GM19455 (cell line): Measurements from ENCODE around the gene RPTOR.
"Not testable (repeated sequence)": the region's sequence is repeated elsewhere in the genome, so short reads cannot be mapped to it uniquely, and the experiment has no call there.

Experiments
- ATAC-seq: cut with Tn5 transposase; IDR thresholded peaks from one replicate; pipeline ENCODE4 v1.9.1; 2021; ENCODE audit not compliant: unreplicated experiment

The RPTOR gene

DNA sequence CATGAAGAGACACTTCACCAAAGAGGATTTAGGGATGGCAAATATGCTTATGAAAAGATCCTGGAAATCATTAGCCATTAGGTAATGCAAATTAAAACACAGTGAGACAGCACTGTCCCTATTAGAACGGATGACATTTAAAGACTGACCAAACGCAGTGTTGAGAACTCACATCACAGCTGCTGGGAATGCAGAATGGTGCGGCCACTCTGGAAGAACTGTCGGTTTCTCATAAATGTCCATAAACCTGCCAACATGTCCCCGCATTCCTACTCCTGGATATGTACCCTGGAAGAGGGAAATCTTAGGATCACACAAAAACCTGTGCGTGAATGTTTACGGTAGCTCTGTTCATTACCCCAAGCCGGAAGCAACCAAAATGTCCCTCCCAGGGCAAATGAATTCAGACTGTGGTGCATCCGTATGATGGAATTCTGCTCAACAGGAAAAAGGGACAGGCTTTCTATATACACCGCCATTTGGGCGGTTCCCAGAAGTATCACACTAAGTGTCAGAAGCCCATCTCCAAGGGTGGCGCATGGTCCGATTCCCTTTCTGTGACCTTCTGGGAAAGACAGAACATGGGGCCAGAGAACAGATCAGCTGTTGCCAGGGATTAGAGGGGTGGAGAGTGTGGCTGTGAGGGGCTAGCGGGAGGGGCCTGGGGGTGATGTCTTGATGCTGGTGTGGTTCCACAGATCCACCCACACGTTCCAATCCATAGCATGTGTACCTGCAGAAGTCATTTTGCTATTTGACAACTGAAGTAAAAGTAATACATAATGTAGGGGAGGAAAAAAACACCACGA is 249.8 kb downstream of the RPTOR start:
- no peak for ATAC-seq

DNA sequence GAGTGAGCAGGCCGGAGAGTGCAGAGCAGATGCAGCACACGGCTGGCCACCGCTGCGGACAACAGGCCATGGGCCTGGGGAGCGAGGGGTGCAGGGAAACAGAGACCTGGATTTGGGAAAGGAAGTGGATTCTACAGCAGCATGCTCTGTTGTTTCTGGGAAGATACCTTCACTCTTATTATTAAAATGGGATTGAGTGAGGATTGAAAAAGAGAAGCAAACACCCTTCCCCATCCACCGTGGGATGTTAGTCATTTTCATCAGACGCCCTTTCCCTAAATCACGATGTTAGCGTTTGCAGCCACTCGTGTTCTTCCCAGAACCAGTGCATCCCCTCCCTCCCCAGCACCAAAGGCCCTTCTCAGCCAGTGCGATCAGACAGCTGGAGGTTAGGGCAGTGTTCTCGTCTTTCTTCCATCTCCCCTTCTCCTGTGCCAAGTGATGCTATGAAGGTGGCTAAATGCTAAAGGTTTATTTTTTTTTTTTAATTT is 250.5 kb downstream of the RPTOR start:
- ATAC-seq: no peak

DNA sequence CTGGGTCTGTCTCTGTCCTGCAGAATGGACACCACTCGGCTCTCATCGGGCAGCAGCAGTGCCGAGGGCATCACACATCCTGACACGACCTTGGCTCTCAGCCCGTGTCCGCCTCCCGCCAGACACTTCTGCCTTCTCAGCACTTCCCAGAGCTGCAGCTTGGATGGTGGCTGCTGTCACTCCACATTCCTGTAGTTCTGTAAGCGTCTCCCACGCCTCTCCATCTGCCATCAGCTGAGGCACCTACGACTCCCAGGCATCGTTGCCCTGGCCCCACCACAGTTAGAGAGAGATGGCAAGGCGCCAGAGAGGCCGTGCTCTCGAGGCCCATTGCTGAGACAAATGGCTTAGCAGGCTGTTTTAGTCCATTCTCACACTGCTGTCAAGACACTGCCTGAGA is 251.1 kb downstream of the RPTOR start:
- no peak for ATAC-seq

DNA sequence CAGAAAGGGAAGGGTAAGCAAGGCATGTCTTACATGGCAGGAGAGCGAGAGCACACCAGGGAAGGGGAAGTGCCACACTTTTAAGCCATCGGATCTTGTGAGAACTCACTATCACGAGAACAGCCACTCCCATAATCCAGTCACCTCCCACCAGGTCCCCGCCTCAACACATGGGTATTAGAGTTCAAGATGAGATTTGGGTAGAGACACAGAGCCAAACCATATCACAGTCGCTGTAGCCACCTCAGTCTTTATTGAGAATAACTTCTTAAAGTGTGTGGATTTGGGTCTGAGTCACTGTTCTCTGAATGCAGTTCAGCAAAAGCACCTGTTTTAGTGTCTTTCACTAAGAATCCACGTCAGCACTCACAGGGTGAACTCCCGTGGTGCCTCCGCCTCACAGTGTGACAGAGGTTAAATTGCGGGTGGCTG is 251.8 kb downstream of the RPTOR start:
- no peak for ATAC-seq

DNA sequence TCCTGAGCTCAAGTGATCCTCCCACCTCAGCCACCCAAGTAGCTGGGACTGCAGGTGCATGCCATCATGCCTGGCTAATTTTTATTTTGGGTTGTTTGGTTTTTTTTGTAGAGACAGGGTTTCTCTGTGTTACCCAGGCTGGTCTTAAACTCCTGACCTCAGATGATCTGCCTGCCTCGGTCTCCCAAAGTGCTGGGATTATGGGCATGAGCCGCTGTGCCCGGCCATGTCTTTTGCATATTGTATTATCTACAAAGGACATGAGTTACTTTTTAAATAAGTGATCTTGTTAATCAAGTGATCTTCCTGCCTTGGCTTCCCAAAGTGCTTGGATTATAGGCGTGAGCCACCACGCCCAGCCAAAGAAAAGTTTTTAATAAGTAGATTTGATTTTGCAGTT is 252.6 kb downstream of the RPTOR start:
- ATAC-seq: not testable (repeated sequence)

DNA sequence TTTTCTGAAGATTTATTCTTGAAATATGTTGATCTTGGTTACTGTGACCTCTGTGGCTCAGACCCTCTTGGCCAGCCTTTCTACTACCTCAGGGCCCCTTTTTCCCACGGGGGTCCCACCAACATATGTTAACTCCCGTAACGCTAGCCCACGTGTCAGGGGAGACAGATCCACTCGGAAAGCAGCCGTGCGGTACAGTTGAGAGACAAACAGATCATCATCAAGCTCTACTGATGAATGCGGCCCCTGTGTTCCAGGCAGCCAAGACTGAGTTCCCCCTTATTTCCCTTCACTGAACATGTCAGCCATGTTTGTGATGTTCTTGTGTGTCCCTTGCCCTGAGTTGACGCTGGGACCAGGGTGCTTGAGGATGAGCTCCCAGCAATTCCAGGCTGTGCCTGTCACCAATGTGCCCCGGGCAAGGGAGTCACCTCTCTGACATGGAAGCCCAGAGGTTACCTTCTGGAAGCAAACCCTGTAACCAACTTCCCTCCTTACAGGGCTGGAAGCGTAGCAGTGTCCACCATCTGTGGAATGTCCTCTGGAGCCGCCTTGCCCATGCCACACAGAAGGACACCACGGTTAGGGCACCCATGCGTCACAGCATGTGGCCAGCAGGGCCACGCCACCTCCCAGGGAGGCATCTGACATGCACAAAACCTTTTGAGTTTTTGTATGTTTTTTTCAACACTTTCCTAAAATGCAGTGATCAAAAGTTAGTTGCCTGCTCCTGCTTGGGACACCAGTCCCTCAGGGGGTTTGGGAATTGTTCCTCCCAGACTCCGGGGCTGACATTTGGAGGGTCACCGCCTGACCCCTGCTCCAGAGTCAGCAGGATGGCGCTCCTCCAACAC is 253.3 kb downstream of the RPTOR start:
- no peak for ATAC-seq

DNA sequence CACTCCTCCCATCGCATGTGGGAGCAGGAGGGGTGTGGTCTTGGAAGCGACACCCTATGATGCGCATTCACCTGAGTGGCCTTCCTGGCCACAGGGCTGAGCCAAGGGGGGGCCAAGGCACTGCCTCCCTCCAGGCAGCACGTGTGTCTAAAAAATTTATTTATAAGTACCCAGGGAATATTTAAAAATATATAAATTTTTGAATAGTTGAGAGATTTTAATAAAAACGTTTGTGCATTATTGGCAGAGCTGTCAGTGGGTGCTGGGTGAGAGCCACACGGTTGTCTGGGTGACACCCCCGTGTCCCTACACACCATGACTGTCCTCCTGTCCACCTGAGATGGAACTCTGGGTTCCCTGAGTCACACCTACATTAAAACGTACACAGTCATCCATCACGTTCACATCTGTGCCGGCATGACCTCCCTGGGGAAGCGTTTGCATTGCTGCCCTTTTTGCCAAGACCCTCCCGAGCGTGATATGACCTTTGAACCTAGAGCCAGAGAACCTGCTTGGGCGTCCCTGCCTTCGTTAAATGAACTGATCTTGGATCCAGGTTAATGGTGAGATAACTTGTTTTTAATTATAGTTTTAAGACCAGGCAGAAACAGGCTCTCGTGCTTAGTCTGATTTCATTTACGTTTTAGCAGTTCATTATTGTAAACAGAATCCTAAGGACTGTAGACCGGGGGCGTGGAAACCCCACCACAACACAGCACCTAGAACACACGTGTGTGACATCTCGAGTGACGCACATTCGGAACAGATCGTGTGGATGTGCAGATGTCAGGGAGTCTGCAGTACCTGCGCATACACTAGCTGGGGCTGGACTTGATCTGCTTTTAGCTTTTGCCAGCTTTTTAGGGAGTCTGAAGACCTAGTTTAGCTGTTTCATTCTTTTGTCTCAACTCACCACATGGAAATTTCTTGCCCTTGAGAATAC is 254.2 kb downstream of the RPTOR start:
- ATAC-seq: no peak

DNA sequence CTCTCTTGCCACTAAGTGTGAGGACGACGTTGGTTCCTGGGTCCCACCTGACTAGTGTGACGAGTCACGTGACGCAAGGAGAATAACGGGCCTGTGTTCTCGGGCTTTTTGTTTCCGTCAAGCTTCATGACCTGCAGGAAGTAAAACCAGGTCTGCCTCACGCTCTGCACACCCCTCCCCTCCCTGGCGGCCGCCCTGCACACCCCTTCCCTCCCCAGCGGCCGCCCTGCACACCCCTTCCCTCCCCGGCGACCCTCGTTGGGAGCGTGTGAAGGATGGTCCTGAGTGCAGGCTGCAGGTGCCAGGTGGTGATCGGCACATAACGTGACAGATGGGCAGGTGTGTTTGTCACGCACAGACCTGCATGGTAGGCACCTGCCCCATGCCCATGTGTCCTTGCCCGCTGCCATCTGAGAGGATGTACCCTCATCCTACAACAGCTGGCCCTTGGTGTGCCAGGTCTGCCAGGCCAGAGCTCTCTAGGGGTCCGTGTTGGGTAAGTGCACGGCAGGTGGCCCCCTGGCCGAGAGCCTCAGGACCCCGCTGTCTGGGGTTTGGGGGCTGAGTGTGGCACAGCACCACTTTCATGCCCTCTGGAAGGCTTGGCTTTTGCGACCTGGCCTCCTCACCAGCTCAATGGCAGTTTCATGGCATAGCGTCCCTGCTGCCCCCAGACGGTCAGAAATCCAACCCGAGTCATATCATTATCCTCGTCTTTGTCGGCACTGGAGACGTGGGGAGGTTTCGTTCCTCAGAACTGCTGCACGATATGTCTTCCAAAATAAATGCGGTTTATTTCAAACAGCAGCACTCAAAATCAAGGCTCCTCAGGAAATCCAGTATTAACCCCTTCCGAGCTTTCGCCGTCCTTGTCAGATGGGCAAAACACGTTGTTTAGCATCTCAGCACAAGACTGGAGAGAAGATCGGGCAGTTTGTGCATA is 255.2 kb downstream of the RPTOR start:
- ATAC-seq: no peak

DNA sequence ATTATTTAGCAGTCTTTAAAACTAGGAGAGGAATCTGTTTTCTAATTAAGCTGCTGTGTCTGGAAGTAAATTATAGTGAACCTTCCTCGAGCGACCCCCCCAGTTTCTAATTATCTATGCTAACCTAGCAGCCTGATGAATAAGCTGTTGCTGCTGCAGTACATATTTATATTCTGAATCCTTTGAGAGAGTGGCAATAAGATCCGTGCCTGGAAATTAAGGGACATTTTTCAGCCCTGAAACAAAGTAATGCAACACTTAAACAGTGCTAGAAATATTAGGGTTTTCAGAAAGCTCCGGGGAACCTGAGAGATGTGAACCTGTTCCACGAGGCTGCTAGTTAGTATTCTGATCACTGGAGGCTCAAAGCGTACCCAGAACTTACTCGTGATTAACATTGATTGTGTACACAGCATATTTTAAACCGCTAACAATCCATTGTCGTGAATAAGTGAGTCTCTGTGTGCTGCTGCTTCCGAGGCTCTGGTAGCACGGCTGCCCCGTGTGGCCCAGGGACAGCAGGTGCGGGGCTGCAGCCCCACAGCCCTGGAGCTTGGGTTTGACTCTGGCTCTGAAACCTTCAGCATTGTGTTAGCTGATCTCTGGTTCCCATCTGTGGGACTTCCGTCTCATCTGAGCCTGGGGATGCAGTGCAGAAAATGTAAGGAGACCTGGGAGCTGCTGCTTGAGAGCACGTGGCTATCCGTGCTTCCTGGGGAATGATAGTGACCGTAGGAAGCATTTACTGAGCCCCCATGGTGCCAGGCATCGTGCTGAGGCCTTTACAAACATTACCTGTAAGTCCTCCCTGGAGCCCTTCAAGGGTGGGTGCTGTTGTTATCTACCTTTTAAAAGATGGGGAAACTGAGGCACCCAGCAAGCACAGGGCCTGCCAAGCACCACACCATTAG is 256.1 kb downstream of the RPTOR start:
- no peak for ATAC-seq

DNA sequence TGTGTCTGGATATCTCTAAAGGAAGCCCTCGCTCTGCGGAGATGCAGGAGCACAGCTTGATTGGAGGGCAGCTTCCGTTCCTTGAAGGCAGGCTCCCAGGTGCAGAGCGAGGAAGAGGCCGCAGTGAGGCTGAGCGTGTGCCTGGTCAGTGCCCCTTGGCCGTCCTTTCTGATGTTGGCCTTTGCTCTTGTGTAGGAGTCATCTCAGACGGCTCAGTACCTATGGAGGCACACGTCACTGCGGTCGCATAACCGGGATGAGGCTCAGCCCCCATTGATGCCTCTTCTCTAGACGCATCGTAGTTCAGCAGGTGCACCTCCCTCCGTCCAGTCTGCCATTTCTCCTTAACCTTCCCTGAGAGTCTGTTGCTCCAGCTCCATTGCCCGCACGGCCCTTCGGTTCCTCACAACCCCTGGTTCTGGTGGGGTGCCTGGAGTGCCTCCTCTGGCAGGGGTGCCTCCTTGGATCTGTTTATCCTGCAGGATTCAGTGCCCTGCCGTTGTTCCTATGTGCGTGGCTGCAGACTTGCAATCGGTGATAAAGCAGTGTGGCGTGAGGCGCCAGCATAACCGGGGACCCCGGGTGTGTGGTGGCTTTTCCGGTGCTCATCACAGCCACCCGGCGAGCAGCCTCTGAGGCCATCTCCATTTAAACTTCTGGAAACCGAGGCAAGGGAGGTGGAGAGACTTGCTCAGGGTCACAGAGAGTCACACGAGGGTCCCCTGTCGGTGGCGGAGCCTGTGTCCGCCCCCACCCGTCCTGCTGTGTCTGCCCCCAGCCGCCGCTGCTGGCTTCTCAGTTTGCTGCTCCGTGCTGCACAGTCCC is 258.2 kb downstream of the RPTOR start:
- ATAC-seq: no peak

DNA sequence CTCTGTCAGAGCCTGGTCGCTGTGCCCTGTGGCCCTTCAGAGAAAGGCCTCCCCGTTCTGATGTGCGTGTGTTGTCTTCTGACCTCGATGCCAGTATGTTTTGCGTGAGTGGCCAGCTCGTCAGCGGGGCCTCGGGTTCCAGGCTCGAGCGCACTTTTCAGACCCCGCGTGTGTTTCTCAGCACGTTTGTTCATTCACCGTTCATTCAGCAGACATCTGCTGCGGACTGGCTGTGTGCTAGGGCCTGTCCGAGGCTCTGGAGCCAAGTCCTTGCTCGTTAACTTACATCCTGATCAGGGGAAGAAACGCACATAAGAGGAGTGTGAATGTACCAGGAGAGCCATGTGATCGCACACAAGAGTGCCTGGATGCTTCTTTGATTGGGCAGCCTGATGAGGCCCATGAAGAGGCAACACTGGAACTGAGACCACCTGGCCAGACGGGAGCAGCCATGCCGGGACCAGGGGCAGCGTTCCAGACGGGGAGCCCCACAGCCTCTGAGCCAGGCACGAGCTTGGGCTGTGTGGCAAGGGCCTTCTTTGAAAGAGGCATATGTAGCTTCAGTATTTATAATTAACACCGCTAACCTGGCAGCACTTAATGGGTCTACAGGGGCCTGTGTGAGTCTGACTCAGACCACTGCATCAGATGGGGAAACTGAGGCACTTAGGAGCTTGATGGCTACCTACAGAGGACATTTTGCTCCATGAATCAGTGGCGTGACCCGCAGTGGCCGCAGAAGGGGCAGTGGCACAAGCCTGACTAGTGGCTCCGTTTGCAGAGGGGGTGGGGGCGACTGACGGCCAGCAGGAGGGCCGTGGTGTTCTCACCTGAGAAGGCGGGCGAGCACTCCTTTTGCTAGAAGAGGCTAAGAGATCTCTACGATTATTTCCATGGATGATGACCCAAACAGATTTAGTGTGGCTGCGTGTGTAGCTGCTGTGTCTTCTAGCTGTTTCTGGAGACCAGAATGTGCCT is 259.1 kb downstream of the RPTOR start:
- ATAC-seq: no peak

DNA sequence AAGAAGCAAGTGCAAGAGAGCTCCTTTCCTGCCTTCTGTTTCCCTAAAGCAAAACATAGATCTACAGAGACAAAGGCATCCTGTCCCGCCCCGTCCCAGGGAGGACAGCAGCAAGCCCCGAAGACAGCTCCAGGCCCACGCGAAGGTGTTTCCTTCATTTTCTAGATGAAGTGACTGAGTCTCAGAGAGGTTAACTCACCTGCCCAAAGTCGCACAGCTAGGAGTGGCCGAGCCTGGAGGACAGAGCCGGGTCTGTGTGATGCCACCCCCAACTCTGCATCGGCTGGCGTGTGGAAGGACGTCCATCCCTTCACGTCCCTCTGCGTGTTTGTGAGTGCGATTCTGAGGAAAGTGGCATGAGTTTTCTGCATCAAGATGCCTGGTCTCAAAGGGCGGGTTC is 259.8 kb downstream of the RPTOR start:
- ATAC-seq: no peak

DNA sequence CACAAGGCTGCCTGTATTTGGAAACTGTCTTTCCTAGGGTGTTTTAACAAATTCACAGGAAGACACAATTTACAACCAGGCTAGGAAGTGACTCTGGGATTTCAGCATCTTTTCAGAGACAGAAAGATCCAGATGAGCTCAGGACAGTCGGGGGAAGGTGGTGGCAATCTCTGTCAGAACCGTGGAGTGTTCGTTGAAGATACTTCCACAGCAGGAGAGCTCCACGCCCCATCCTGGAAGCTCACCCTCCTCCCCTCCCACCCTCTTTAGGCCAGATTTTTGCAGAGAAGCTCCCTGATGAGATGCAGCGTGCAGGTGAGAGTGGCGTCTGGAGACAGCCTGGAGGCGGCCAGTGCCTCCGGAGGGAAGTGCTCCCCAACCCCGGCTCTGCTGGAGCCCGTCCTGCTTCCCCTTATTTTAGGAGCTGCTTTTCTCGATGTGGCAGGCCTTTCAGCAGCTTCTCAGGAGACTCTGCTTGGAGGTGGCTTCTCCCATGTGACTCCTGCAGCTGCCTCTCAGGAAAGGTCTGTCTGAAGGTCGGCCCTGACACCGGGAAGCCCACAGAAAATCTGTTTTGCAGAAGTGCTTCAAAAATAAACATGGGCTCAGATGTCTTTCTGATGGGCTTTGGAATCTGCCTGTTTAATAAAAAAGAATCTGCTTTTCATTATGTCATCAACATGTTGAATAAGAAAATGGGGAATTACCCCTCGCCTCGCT is 260.6 kb downstream of the RPTOR start:
- ATAC-seq: no peak

DNA sequence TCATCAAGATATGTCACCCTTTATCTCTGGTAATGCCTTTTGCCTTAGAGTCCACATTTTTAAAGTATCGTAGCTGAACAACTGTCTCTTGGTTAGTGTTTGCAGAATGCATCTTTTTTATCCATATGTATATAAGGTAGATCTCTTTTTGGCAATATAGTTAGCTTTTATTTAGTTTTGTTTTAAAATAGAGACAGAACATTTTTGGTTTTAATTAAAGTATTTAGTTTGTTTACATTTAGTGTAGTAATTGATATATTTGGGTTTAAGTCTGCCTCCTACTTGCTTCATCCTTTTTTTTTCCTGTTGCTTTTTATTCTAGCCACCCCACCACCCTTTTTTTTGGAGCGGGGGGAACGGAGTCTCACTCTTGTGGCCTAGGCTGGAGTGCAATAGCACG is 262.4 kb downstream of the RPTOR start:
- ATAC-seq: no peak

DNA sequence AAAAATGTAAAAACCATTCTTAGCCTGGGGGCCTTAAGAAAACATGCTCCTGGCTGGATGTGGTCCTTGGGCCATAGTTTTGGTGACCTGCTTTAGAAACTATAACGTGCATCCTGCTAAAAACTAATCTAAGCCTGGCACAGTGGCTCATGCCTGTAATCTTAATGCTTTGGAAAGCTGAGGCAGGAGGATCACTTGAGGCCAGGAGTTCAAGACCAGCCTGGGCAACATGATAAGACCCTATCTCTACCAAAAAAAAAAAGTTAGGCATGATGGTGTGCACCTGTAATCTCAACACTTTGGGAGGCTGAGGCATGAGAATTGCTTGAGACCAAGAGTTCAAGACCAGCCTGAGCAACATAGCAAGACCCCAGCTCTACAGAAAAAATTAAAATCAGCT is 263.2 kb downstream of the RPTOR start:
- no peak for ATAC-seq
